Measurements from ENCODE around the gene NCR3LG1.

GRCh38 chr11:17375547-17375946 is 23.9 kb downstream of the NCR3LG1 start:
- TF ChIP-seq CTCF (IDR thresholded peaks at IDR 0.05) (no peak), POLR2A (IDR thresholded peaks at IDR 0.05) (no peak)
